Osteoblast (primary cell): Measurements from ENCODE around the gene ABCC4. TPM values are rescaled to one million over a fixed set of nuclear protein-coding genes. Genes with fewer than 3 reads are reported as not detected.

Experiments used
- DNase-seq: peaks from one replicate; pipeline ENCODE4 v3.0.0; 2011; ENCODE audit warnings: low spot score, mixed read lengths; ENCODE audit not compliant: insufficient read length; ENCODE audit errors: missing footprints
- H2AFZ ChIP-seq: 2 replicates; pipeline ENCODE4 v1.6.0; 2011; ENCODE audit warnings: mild to moderate bottlenecking, low read length
- H3K27ac ChIP-seq: 2 replicates; pipeline ENCODE4 v1.5.1; 2011; ENCODE audit warnings: mild to moderate bottlenecking, low read depth, low read length, moderate library complexity
- H3K27me3 ChIP-seq: 2 replicates; pipeline ENCODE4 v1.6.0; 2012; ENCODE audit warnings: mild to moderate bottlenecking, control low read depth, inconsistent platforms, low read length, moderate library complexity; ENCODE audit not compliant: insufficient read depth
- H3K36me3 ChIP-seq: 2 replicates; pipeline ENCODE4 v1.5.1; 2011; ENCODE audit warnings: mild to moderate bottlenecking, low read length, control low read depth, moderate library complexity; ENCODE audit not compliant: insufficient read depth
- H3K4me1 ChIP-seq: 2 replicates; pipeline ENCODE4 v1.5.1; 2011; ENCODE audit warnings: mild to moderate bottlenecking, low read length, control low read depth, moderate library complexity; ENCODE audit not compliant: insufficient read depth
- H3K4me2 ChIP-seq: 2 replicates; pipeline ENCODE4 v1.6.0; 2011; ENCODE audit warnings: mild to moderate bottlenecking, low read length; ENCODE audit not compliant: insufficient read depth
- H3K4me3 ChIP-seq: fragments of 200-600 bp; sonication (generic); 3 replicates; pipeline ENCODE4 v1.5.1; 2012; ENCODE audit warnings: mild to moderate bottlenecking, low read length, inconsistent platforms; ENCODE audit not compliant: insufficient read depth
- H3K79me2 ChIP-seq: 2 replicates; pipeline ENCODE4 v1.6.0; 2012; ENCODE audit warnings: mild to moderate bottlenecking, low read length, control low read depth, inconsistent platforms; ENCODE audit not compliant: insufficient read depth
- H3K9me3 ChIP-seq: 2 replicates; pipeline ENCODE4 v1.5.1; 2011; ENCODE audit warnings: low read depth, low read length, control low read depth
- H4K20me1 ChIP-seq: 2 replicates; pipeline ENCODE4 v1.6.0; 2012; ENCODE audit warnings: mild to moderate bottlenecking, low read length, control low read depth; ENCODE audit not compliant: insufficient read depth
- CTCF ChIP-seq: IDR thresholded peaks from 2 replicates; pipeline ENCODE4 v1.5.1; 2011; ENCODE audit warnings: mild to moderate bottlenecking, low read depth, low read length, moderate library complexity; ENCODE audit errors: extremely low read depth
- total RNA-seq: library from RNA; depleted of rRNA; stranded (reverse); fragments of >200 nt; gene quantifications from 2 replicates; pipeline ENCODE4 v1.2.3, GENCODE V29; 2012

The ABCC4 gene
- total RNA-seq, 1 donor, result 27.5 TPM

DNA sequence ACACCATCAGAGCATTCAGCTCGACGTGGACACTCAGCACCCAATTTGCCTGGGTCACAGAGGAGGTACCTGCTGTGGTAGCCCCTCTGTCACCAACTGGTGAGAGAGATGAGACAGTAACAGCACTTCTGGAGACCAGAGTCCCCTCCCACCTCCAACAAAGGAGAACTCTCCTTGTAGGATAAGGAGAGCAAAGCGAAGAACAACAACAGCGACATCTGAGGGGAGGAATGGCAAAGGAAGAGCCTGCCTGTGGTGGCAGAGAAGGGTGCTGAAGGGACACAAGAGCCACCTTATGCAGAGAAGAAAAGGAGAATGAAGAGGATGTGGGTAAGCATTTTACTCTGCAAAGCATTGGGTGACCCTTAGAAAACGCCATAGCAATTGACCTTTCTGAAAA, 167.8 kb downstream of the ABCC4 start:
- DNase-seq, result peak; percentile 29
- no peak overlapping the region for H3K27ac ChIP-seq

GRCh38 chr13:95129004-95129403, 172.2 kb downstream of the ABCC4 start:
- H3K27ac ChIP-seq, result no peak overlapping the region
- H4K20me1 ChIP-seq, result no peaks in the 10 kb centered on the region
- H3K9me3 ChIP-seq, result no peaks in the 10 kb centered on the region
- no peak for TF ChIP-seq CTCF
- no peaks in the 10 kb centered on the region for H3K79me2 ChIP-seq
- DNase-seq, result no peak
- H2AFZ ChIP-seq, result no peak overlapping the region
- peaks cover 4% of the 10 kb centered on the region for H3K4me1 ChIP-seq
- no peaks in the 10 kb centered on the region for H3K36me3 ChIP-seq
- no peaks in the 10 kb centered on the region for H3K27me3 ChIP-seq
- no peak overlapping the region for H3K4me3 ChIP-seq
- no peak overlapping the region for H3K4me2 ChIP-seq

More for the DNA sequence above, 167.8 kb downstream of the ABCC4 start:
- H3K27me3 ChIP-seq, result no peaks in the 10 kb centered on the region
- H3K79me2 ChIP-seq, result no peaks in the 10 kb centered on the region
- H3K9me3 ChIP-seq, result no peaks in the 10 kb centered on the region
- TF ChIP-seq CTCF, result no peak
- H3K36me3 ChIP-seq, result no peaks in the 10 kb centered on the region
- no peak overlapping the region for H3K4me3 ChIP-seq
- H2AFZ ChIP-seq, result no peak overlapping the region
- no peaks in the 10 kb centered on the region for H3K4me1 ChIP-seq
- no peaks in the 10 kb centered on the region for H4K20me1 ChIP-seq
- no peak overlapping the region for H3K4me2 ChIP-seq

GRCh38 chr13:95128045-95128643, 173.1 kb downstream of the ABCC4 start:
- no peak overlapping the region for H3K4me3 ChIP-seq
- H3K27me3 ChIP-seq, result no peaks in the 10 kb centered on the region
- no peaks in the 10 kb centered on the region for H3K36me3 ChIP-seq
- H3K4me1 ChIP-seq, result peaks cover 4% of the 10 kb centered on the region
- no peak for TF ChIP-seq CTCF
- no peaks in the 10 kb centered on the region for H3K79me2 ChIP-seq
- H3K27ac ChIP-seq, result no peak overlapping the region
- H3K9me3 ChIP-seq, result no peaks in the 10 kb centered on the region
- no peaks in the 10 kb centered on the region for H4K20me1 ChIP-seq
- DNase-seq, result no peak
- H3K4me2 ChIP-seq, result no peak overlapping the region
- no peak overlapping the region for H2AFZ ChIP-seq

GRCh38 chr13:95124959-95125358, 176.3 kb downstream of the ABCC4 start:
- Histone ChIP-seq H3K4me2 (no peak overlapping the region), H3K79me2 (no peaks in the 10 kb centered on the region), H3K36me3 (no peaks in the 10 kb centered on the region), H3K4me1 (peaks cover 4% of the 10 kb centered on the region), H3K27ac (no peak overlapping the region), H2AFZ (no peak overlapping the region), H4K20me1 (no peaks in the 10 kb centered on the region), H3K9me3 (no peaks in the 10 kb centered on the region), H3K4me3 (no peak overlapping the region), H3K27me3 (no peaks in the 10 kb centered on the region)
- DNase-seq, result no peak
- no peak for TF ChIP-seq CTCF
